Esophagus muscularis mucosa (tissue), 3 donors: ENCODE results near the gene MT1G.
"Not testable (repeated sequence)": the region's sequence is repeated elsewhere in the genome, so short reads cannot be mapped to it uniquely, and the experiment has no call there.

Source experiments
- CTCF ChIP-seq, 3 experiments: fragments of 200-600 bp in 2 of 3; fragments of 450-650 bp in 1 of 3; sonication (generic) in 2 of 3; IDR thresholded peaks; one replicate each; pipeline ENCODE4 v1.5.1; 2017 to 2019; ENCODE audit warnings: antibody characterized with exemption in 3 of 3, mild to moderate bottlenecking in 2 of 3, moderate library complexity in 1 of 3
- POLR2A ChIP-seq: fragments of 450-650 bp; IDR thresholded peaks from one replicate; pipeline ENCODE4 v1.6.1; 2017; ENCODE audit warnings: antibody characterized with exemption, moderate library complexity, mild to moderate bottlenecking, low read depth
- POLR2AphosphoS5 ChIP-seq, 2 donors: sonication (generic); formaldehyde crosslinking; IDR thresholded peaks; one replicate each; pipeline ENCODE4 v1.6.1; 2017; ENCODE audit warnings: antibody characterized with exemption in 2 of 2

DNA sequence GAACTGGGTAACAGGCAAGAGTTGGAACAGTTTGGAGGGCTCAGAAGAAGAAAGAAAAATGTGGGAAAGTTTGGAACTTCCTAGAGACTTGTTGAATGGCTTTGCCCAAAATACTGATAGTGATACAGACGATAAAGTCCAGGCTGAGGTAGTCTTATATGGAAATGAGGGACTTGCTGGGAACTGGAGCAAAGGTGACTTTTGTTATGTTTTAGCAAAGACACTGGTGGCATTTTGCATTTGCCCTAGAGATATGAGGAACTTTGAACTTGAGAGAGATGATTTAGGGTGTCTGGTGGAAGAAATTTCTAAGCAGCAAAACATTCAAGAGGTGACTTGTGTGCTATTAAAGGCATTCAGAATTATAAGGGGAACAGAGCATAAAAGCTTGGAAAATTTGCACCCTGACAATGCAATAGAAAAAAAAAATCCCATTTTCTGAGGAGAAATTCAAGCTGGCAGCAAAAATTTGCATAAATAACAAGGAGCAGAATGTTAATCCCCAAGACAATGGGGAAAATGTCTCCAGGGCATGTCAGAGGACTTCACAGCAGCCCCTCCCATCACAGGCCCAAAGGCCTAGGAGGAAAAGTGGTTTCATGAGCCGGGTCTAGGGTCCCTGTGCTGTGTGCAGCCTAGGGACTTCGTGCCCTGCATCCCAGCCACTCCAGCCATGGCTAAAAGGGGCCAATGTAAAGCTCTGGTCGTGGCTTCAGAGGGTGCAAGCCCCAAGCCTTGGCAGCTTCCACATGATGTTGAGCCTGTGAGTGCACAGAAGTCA is 46.0 kb downstream of the MT1G start:
- TF ChIP-seq CTCF (IDR thresholded peaks at IDR 0.05); POLR2A; POLR2AphosphoS5 (IDR thresholded peaks at IDR 0.05): not testable (repeated sequence)
